Activated CD4-positive, alpha-beta T cell treated with anti-CD3 and anti-CD28 coated beads for 4 hours (primary cell): ENCODE results near the gene DNAH8.
"Not testable (repeated sequence)": the region's sequence is repeated elsewhere in the genome, so short reads cannot be mapped to it uniquely, and the experiment has no call there.

Experiments
- DNase-seq, 2 donors: peaks; one replicate each; pipeline ENCODE4 v3.0.0-alpha.2; 2020

DNAH8 gene

GRCh38 chr6:38846844-38847243 lies 131.7 kb downstream of the DNAH8 start:
- no peak for DNase-seq

DNA sequence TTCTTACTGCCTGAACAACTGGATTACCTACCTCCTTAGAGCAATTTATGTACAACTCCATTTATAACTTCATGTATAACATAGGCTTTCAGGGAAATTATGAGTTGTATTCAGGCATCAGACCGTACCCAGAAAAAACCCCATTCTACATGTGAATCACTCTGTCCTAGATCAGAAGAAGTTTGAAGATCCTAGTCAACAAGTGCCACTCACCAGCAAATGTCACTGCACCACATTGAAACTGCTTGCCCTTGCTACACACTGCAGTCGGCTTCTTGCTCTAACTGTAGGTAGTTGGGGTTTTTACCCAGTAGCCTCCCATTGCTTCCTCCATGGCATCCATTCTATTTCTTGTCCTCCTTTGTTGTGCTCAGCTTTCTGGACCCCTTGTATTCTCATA lies 132.4 kb downstream of the DNAH8 start:
- no peak for DNase-seq

DNA sequence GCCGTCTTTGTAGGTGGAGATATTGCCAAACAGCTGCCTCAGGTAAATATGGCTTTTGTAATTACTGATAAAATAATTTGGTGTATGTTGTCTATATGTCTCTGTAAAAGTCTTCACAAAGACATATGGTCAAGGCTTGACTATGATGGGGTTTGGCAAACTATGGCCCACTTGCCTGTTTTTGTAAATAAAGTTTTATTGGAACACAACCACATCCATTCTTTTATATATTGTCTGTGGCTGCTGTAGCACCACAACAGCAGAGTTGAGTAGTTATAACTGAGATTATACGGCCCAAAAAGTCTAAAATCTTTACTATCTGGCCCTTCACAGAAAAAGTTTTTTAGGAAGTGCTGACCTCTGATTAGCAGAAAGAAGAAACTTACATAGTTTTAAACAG lies 133.6 kb downstream of the DNAH8 start:
- DNase-seq: no peak

GRCh38 chr6:38852215-38852614 lies 137.1 kb downstream of the DNAH8 start:
- DNase-seq: no peak

GRCh38 chr6:38853236-38853635 lies 138.1 kb downstream of the DNAH8 start:
- no peak for DNase-seq

GRCh38 chr6:38856492-38856891 lies 141.4 kb downstream of the DNAH8 start:
- DNase-seq: no peak

- no peak for DNase-seq
These were observed 142.7 kb downstream of the DNAH8 start for GRCh38 chr6:38857815-38858214.

GRCh38 chr6:38860041-38860440 lies 144.9 kb downstream of the DNAH8 start:
- no peak for DNase-seq

- DNase-seq: no peak
These were observed 146.9 kb downstream of the DNAH8 start for GRCh38 chr6:38861926-38862401.

GRCh38 chr6:38865521-38866174 lies 150.5 kb downstream of the DNAH8 start:
- DNase-seq: no peak

- DNase-seq: no peak
These were observed 152.6 kb downstream of the DNAH8 start for GRCh38 chr6:38867726-38868125.

- peak; percentile 50 to 55 for DNase-seq
These were observed 156.8 kb downstream of the DNAH8 start for GRCh38 chr6:38871741-38872568.

- DNase-seq: no peak
These were observed 157.9 kb downstream of the DNAH8 start for GRCh38 chr6:38873001-38873400.

GRCh38 chr6:38873816-38874215 lies 158.7 kb downstream of the DNAH8 start:
- not testable (repeated sequence) for DNase-seq

DNA sequence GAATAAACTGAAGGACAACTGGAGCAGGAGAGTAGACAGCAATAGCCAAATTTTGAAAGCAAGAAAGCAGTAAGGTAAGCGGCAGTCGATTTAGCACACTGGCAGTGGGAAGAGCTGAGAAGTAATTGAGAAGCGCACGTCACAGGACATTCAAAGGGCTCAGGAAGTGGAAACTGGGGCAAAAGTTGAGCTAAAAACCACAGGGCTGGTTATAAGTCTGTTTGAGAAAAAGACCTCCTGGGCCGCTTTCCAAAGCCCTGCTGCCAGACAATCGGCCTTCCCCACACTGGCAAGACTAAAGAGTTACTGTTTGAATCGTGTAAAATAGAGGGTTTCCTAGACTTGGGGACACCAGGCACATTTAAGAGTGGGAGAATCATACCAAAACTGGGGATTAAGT lies 161.4 kb downstream of the DNAH8 start:
- DNase-seq: peak in 1 of 2 donors; percentile 45

GRCh38 chr6:38877721-38878120 lies 162.6 kb downstream of the DNAH8 start:
- no peak for DNase-seq

- no peak for DNase-seq
These were observed 167.0 kb downstream of the DNAH8 start for GRCh38 chr6:38882157-38882556.

DNA sequence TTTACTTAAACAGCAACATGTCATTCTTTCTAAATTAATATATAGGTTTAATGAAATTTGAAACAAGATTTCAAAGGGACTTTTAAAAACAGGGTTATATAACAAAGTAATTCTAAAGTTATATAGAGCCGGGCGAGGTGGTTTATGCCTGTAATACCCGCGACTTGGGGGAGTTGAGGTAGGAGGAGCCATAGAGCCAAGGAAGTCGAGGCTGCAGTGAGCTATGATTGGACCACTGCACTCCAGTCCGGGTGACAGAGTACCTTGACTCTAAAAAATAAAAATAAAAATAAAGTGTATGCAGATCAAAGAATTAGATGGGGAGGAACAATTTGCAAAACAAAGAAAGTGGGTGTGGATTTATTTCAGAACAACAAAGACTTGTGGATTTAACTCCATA lies 182.4 kb downstream of the DNAH8 start:
- no peak for DNase-seq

- DNase-seq: no peak
These were observed 186.9 kb downstream of the DNAH8 start for GRCh38 chr6:38901802-38902522.

- no peak for DNase-seq
These were observed 191.5 kb downstream of the DNAH8 start for GRCh38 chr6:38906582-38906981.

- no peak for DNase-seq
These were observed 192.2 kb downstream of the DNAH8 start for GRCh38 chr6:38907264-38907663.

- DNase-seq: no peak
These were observed 194.1 kb downstream of the DNAH8 start for GRCh38 chr6:38909015-38909730.

- DNase-seq: no peak
These were observed 195.1 kb downstream of the DNAH8 start for GRCh38 chr6:38910207-38910606.
